DMS 273 treated with DMSO at 0.1 percent for 48 hours (cell line): Measurements from ENCODE around the gene NFE2L1.
"Not testable (repeated sequence)": the region's sequence is repeated elsewhere in the genome, so short reads cannot be mapped to it uniquely, and the experiment has no call there.

ENCODE experiments used
- DNase-seq: peaks from one replicate; lab custom pipeline; 2025; lab: John Stamatoyannopoulos, UW

Gene NFE2L1

DNA sequence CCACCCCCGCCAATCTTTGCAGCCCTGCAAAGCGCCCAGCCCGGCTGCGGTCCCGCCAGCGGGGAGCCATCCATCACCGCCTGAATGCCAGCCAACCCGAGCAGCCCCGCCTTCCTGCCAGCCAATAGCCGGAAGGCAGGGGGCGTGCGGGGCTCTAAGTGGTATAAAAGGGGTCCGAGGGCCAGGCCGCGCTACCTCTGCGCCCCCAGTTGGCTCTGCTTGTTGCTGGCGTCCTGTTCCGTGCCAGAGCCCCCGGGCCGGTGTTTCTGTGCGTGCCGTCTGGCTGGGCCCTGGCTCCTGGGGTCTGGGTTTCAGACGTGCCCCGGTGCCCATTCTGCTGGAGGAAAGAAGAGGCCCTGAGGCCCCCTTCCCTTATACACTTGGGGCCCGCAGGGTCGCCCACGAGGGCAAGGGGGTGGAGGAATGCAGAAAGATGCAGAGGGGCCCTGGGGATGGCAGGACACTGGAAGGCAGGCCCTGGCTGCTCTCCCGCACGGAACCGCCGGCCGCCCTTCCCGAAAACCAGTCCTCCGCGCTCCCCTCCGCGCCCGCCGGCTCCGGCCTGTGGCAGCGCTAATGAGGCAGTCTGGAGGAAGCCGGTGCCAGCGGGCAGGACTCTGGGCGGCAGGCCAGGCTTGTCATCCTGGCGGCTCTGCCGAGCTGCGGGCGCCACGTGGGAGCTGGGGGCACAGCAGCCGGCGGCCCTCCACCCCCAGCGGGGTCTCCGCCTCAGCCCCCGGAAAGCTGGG, 24.6 kb upstream of the NFE2L1 start:
- peak; percentile 78 for DNase-seq

DNA sequence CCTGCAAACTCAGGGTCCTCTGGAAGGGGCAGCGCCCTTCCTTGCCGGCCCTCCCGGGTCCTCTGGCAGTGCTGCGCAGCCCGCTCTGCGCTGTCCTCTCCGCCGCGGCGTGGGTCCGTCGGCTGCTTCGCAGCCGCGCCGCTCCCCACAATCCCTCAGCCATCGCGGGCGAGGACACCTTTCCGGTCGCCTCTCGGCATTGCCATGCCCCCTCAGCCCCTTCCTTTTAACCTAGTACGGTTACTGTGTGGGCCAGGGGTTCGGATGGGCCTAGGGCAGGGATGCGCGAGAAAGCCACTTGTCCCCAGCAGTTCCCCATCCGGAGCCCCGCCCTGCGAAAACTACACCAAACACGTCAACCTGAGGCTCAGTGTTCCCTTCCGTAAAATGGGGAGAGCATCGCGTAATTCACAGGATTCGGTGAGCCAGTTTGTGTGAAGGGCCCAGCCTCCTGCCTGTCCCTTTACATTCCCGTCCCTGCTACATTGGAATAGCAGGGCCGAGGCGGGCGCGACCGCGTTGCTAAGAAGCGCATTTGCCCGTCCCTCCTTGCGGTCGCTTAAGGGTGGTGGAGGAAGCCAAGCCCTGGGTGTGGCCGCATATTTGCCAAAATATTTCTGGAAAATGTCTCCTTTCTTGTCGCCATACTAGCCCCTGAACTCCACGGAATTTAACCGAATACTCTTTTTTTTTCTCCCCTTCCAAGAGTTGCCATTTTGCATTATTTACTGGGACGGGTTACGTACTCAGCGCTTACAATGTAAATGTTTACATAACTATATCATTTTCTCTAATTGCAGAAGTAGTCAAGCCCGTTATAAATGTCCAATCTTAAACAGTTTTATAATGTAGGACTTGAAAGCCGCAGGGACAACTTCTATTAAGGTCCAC, 23.8 kb upstream of the NFE2L1 start:
- no peak for DNase-seq

- DNase-seq, result peak; percentile 93
These were observed 22.9 kb upstream of the NFE2L1 start for GRCh38 chr17:48025040-48025903.

DNA sequence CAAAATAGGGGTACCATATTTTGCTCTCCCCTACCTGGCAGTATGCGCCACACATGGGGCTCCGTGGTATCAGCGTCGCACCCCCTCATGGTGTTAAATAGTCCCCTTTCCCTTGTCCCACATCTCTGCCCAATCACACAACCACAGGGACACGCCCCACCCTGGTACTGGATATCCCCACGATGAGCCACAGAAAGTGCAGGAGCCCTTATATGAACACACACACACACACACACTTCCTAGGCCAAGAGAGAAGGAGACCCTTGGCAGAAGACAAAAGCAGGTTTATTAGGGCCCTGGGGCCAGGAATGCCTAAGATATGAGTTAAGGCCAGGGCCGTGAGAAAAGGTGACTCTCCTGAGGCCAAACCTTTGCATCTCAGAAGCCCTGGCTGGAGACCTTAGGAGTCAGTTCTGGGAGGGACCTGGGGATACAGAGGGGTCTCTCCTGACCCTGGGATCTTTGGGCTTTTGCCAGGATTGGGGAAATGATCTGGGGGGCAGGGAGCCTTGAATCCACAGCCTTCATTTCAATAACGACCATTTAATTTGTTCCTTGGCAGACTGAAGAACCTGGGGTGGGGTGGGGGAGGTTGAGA, 22.2 kb upstream of the NFE2L1 start:
- DNase-seq, result no peak

- peak; percentile 78 for DNase-seq
These were observed 21.4 kb upstream of the NFE2L1 start for GRCh38 chr17:48026502-48027321.

DNA sequence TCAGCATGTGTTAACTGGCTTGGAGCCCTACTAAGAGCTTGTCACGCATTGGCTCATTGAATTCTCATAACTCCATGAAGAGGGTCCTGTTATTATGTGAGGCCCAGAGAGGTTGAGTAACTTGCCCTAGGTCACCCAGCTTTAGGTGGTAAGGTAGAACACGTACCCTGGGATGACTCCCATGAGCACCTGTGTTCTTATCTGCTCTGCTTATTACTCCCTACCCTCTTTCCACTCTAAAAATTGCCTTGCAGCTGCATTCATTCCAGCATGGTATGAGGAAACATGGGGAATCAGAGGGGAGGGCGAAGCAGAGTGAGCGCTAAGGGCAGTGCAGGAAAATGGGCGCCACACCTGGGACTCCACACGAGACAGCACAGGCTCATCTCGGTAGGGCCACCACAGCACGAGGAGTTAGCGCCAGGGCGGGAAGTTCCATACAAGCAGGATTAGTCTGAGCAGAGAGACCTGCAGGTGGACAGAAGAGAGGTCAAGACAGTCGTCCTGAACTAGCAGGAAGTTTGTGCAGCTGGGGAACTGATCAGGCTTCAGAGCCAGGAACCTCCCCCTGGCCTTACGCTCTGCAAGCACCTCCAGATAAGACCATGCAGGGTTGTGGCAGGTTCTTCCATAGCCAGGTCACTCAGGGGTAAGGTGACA, 20.7 kb upstream of the NFE2L1 start:
- no peak for DNase-seq

GRCh38 chr17:48028736-48029135, 19.4 kb upstream of the NFE2L1 start:
- no peak for DNase-seq

DNA sequence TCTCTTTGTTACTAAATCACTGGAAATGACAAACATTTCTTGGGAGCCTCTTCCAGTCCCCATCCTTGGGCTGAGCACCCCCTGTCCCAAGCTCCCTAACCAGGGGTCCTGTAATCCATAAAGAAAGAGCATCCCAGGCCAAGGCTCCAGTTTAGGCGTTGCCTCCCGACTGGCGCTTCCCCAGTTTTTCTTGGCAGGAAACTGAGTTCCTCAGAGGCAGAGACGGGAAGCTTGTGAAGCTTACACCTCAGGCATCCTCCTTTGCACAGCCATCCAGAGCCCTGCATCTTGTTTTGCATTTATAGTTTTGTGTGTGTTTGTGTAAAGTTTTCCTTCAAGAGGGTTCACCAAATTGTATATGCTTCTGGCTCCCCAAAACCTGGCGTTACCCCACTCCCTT, 17.6 kb upstream of the NFE2L1 start:
- DNase-seq, result no peak

GRCh38 chr17:48031966-48032365, 16.2 kb upstream of the NFE2L1 start:
- no peak for DNase-seq

DNA sequence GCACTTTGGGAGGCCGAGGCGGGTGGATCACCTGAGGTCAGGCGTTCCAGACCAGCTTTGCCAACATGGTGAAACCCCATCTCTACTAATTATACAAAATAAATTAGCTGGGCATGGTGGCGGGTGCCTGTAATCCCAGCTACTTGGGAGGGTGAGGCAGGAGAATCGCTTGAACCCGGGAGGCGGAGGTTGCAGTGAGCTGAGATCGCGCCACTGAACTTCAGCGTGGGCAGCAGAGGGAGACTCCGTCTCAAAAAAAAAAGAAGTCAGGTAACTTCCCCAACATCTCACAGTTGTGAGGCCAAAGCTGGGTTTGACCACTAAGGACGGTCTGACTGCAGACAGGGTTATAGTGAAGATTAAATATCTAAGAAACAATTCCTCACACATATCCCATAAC, 13.4 kb upstream of the NFE2L1 start:
- DNase-seq, result not testable (repeated sequence)

- no peak for DNase-seq
These were observed 11.5 kb upstream of the NFE2L1 start for GRCh38 chr17:48036693-48037035.

DNA sequence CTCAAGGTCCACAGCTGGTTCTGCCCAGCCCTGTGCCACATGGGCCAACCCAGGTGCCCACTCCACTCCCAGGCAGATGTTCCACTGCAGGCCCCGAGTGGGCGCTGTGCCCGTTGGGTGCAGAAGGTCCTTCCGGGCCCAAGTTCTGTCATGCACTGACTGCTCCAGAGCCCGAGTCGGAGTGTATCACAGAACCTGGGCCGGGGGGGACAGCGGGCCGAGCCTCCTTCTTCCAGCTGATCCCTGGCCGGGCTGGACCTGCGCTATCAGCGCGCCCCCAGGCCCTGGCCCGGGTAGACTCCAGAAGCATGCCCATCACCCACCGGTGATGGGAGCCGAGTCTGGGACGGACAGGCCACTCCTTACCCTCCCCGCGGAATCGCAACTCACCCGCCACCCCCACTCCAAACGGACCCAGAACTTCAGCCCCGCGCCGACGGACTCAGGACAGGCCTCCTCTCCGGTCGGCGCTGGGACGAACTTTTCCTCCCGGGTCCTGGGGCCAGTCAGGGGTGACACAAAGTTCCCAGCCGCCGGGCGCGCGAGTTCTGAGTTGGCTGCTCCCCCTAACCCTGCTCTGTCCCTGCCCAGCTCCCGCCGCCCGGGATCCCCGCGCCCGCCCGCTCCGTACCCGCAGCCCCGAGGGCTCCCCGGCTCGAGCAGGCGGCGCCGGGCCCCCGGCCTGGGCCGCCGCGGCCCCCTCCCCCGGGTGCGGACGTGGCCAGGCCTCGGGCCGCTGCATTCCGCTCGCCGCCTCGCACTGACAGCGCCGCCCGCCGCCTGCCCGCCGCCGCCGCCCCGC, 10.9 kb upstream of the NFE2L1 start, which contains the start of gene COPZ2:
TSS of gene COPZ2 (minus strand) at position 762 of the 802 bp plus-strand sequence. CDS start at position 742, 20 bp downstream.
- DNase-seq, result no peak

GRCh38 chr17:48037838-48038323, 10.3 kb upstream of the NFE2L1 start:
- DNase-seq, result no peak

GRCh38 chr17:48038687-48039086, 9.5 kb upstream of the NFE2L1 start:
- no peak for DNase-seq

GRCh38 chr17:48043176-48043575, 5.0 kb upstream of the NFE2L1 start:
- no peak for DNase-seq

DNA sequence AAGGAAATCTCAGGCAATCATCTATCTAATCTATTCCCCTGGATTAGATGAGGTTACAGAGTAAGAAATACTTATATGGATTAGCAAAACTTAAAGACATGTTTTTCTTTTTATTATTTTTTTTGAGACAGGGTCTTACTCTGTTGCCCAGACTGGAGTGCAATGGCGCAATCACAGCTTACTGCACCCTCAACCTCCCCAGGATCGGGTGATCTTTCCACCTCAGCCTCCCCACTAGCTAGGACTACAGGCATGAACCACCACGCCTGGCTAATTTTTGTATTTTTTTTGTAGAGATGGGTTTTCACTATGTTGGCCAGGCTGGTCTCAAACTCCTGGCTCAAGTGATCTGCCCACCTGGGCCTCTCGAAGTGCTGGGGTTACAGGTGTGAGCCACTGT, 3.3 kb upstream of the NFE2L1 start:
- DNase-seq, result no peak

DNA sequence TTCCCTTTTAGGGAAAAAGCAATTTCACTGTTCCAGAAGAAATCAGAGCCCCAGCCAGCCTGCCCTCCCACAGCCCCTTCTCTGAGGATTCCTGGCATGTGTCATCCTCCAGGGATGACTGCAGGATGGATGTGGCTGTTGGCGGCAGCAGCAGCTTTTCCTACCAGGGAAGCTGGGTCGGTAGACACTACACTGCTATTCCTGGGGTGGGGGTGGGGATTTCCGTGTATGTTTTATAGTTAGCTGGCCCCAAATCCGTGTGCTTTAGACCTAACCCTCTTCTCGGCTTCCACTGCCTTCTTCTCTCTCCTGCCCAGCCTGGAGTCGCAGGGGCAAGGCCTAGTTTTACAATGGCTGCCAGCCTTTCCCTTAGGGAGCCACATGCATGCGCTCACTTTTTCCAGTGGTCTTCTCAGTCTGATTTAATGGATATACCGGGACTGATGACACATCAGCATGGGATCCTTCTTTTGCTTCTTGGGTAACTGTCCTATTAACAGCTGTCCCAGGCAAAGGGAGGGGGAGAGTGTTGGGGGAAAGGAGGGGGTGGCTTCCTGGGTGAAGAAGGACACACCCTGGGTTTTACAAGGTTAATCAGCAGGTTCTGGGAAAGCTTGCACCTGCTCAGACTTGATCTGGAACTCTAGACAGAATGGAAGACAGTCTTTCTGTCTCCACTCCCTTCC, 2.7 kb upstream of the NFE2L1 start:
- no peak for DNase-seq

DNA sequence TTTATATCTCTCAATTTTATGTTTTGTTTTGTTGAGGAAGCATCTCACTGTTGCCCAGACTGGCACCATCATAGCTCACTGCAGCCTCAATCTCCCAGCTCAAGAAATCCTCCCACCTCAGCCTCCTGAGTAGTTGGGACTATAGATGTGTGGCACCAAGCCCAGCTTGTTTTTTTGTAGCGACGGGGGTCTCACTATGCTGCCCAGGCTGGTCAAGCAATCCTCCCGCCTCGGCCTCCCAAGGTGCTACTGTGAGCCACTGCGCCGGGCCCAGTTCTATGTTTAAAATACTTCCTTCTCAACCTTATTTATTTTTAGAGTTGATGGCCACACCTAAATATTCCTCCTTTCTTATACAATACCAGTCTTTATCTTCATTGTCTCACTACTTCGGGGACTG, 1.9 kb upstream of the NFE2L1 start:
- no peak for DNase-seq
